Prostate gland (tissue), 2 donors: ENCODE measurements around the gene ZBTB21. TPM values are rescaled to one million over a fixed set of nuclear protein-coding genes. Genes with fewer than 3 reads are reported as not detected.

Experiments
- DNase-seq: peaks from one replicate; pipeline ENCODE4 v3.0.0-alpha.2; 2019; ENCODE audit warnings: low spot score
- H3K27ac ChIP-seq, 2 donors: fragments of 200-600 bp; sonication (generic); 2 replicates each; pipeline ENCODE4 v1.5.1; 2017 to 2019
- H3K27me3 ChIP-seq: fragments of 200-600 bp; sonication (generic); replicated peaks from 2 replicates; pipeline ENCODE4 v1.5.1; 2019; ENCODE audit not compliant: insufficient read depth
- H3K36me3 ChIP-seq, 2 donors: fragments of 200-600 bp; sonication (generic); 1 replicate in 1 of 2; 2 replicates in 1 of 2; pipeline versions ENCODE4 v1.5.1 to v1.8.1; 2017 to 2019
- H3K4me1 ChIP-seq: fragments of 200-600 bp; sonication (generic); replicated peaks from 2 replicates; pipeline ENCODE4 v1.5.1; 2019
- H3K4me3 ChIP-seq, 2 donors: fragments of 200-600 bp; sonication (generic); 2 replicates each; pipeline ENCODE4 v1.5.1; 2017 to 2019
- H3K9me3 ChIP-seq: fragments of 200-600 bp; sonication (generic); 2 replicates; pipeline ENCODE4 v1.5.1; 2017
- POLR2A ChIP-seq: fragments of 450-650 bp; IDR thresholded peaks from one replicate; pipeline ENCODE4 v1.6.1; 2016; ENCODE audit warnings: antibody characterized with exemption, mild to moderate bottlenecking
- POLR2AphosphoS5 ChIP-seq: sonication (generic); formaldehyde crosslinking; IDR thresholded peaks from one replicate; pipeline ENCODE4 v1.6.1; 2017; ENCODE audit warnings: antibody characterized with exemption
- WGBS: methylation state at CpG from one replicate; pipeline ENCODE4 v1.1.5; 2018; 5-methylcytosine and 5-hydroxymethylcytosine counted together
- intact Hi-C: fragments of 100-400 bp; cut with DNase I; formaldehyde crosslinking; loops from one replicate; pipeline ENCODE4 v1.14.2; 2022
- total RNA-seq, 2 donors: library from RNA; depleted of rRNA; stranded (reverse); fragments of >200 nt; gene quantifications; one replicate each; pipeline ENCODE4 v1.1.0, GENCODE V29; 2016
- TF ChIP-seq, protein P1 (sequence below), 4 experiments: fragments of 200-600 bp in 2 of 4; fragments of 450-650 bp in 2 of 4; sonication (generic) in 2 of 4; IDR thresholded peaks; 1 replicate in 3 of 4; 2 replicates in 1 of 4; pipeline ENCODE4 v1.5.1; 2016 to 2019; ENCODE audit warnings: antibody characterized with exemption in 4 of 4, mild to moderate bottlenecking in 2 of 4, moderate library complexity in 2 of 4

ZBTB21 gene
- total RNA-seq, 2 donors from 2014 or later = 12.3 to 13.6 TPM

DNA sequence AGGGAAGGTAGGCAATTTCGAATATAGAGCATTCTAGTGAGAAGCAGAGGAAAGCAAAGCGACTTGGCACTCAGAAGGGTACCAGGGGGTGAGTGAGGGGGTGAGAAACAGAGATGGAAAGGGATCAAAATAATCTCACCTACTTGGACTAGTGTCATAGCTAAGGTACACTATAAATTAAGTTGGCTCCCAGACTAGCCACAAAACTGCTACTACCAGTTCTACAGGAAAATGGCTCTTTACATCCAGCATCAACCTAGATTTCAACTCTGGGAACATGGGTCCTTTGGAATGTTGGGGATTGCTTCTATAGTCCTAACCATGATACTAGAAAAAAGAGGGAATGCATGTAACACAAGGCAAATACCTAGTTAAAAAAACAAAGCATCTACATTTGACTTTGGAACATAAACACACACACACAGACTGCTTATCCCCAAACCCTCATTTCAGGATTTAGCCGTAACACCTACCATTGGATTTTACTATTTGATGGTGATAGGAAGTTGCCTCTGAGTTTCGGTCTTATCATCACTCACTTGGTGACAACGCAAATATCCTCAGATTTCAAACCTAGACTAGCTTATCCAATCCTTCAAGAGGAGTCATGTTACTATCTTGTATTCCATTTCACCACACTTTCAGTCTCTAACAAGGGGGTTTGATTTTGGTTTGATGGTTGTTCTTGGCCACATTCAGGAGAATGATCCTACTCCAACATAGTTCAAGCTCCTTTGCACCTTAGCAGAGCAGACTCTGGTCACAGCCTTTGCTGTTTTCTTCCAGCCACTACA, 5.6 kb downstream of the ZBTB21 start:
- 87% methylated on average over 5 of the region's 5 CpGs for WGBS
- no peak for DNase-seq
- Histone ChIP-seq H3K27me3 (no peaks in the 10 kb centered on the region), H3K9me3 (no peaks in the 10 kb centered on the region), H3K4me3 (no peak overlapping the region), H3K36me3 (no peaks in the 10 kb centered on the region), H3K27ac (no peak overlapping the region), H3K4me1 (no peaks in the 10 kb centered on the region)
- intact Hi-C loops = loop anchor here (5.0 kb wide), 2 partner anchors 52 to 113 kb away; partner anchors contain the start of gene C2CD2
- peak; percentile 47 for TF ChIP-seq POLR2AphosphoS5
- TF ChIP-seq, protein P1, sequence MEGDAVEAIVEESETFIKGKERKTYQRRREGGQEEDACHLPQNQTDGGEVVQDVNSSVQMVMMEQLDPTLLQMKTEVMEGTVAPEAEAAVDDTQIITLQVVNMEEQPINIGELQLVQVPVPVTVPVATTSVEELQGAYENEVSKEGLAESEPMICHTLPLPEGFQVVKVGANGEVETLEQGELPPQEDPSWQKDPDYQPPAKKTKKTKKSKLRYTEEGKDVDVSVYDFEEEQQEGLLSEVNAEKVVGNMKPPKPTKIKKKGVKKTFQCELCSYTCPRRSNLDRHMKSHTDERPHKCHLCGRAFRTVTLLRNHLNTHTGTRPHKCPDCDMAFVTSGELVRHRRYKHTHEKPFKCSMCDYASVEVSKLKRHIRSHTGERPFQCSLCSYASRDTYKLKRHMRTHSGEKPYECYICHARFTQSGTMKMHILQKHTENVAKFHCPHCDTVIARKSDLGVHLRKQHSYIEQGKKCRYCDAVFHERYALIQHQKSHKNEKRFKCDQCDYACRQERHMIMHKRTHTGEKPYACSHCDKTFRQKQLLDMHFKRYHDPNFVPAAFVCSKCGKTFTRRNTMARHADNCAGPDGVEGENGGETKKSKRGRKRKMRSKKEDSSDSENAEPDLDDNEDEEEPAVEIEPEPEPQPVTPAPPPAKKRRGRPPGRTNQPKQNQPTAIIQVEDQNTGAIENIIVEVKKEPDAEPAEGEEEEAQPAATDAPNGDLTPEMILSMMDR (IDR thresholded peaks at IDR 0.05) = no peak

DNA sequence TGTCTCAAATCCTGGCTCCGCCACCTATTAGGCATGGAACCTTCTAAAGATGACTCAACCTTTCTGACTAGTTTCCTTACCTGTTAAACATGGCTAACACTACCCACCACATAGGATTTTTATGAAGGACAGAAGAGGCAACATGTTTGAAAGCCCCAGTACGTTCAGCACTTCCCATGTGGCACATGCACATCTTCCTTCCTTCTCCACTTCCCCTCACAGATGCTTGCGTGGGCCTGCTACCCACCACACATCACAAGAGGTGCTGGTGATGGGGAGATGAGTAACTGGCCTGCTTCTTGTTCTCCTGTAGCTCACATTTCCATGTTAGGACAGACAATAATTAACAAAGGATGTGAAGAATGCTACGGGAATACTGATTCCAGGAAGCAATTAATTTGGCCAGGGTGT, 7.1 kb downstream of the ZBTB21 start:
- Histone ChIP-seq H3K4me1 (no peaks in the 10 kb centered on the region), H3K9me3 (no peaks in the 10 kb centered on the region), H3K4me3 (no peak overlapping the region), H3K27me3 (no peaks in the 10 kb centered on the region), H3K27ac (no peak overlapping the region), H3K36me3 (no peaks in the 10 kb centered on the region)
- intact Hi-C loops = no loop called here
- no peak for TF ChIP-seq POLR2AphosphoS5
- TF ChIP-seq, protein P1 (IDR thresholded peaks at IDR 0.05) = no peak
- no peak for TF ChIP-seq POLR2A
- no peak for DNase-seq
- WGBS = 77% methylated on average over 4 of the region's 4 CpGs

DNA sequence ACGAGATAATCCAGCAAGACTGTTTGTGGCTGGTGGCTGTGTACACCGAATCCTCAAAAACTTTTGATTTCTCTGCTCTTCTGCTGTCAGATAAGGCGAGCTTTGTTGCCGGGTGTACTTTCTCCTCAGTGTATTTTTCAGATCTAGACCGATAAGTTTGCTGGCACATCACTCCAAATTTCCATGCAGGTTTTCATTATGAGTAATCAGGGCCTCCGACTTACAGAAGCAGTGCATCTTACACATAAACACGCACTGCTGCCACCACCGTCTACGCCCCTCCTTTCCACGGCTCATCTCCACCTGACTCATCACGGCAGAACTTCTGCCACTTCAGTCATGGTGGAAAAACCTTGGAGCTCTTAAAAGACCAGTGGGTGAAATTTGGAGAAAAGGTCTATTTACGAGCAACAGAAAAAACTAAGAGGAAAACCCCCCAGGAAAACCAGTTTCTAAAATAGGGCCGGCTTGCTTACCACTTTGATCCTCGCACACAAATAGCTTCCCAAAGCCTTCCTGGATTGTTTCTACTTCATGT, 7.7 kb downstream of the ZBTB21 start:
- H3K27ac ChIP-seq = no peak overlapping the region
- WGBS = 49% methylated on average over 14 of the region's 14 CpGs

DNA sequence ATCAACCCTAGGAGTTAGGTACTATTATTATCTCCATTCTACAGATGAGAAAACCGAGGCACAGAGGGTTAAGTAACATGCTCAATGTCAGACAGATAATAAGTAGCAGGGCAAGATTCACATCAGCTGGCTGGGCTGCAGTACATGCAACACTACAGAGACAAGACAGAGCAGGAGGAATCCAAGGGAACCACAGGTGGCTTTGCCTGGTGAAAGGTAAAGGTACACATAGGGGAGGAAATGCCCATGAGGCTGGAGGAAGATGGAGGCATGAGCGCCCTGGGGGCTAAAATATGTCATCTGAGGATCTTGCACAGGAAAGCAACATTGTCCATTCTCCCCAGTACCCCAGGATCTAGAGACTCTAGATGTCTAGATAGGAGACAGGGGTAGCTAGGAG, 8.4 kb downstream of the ZBTB21 start:
- DNase-seq = no peak
- H3K36me3 ChIP-seq = no peaks in the 10 kb centered on the region
- no peaks in the 10 kb centered on the region for H3K9me3 ChIP-seq
- 97% methylated on average over 2 of the region's 2 CpGs for whole genome bisulfite sequencing
- TF ChIP-seq, protein P1 (IDR thresholded peaks at IDR 0.05) = no peak
- TF ChIP-seq POLR2AphosphoS5 (no peak), POLR2A (no peak)
- H3K27ac ChIP-seq = no peak overlapping the region
- H3K4me1 ChIP-seq = no peaks in the 10 kb centered on the region
- intact Hi-C loops = no loop called here
- no peak overlapping the region for H3K4me3 ChIP-seq
- H3K27me3 ChIP-seq = no peaks in the 10 kb centered on the region

More for the DNA sequence above, 7.7 kb downstream of the ZBTB21 start:
- Histone ChIP-seq H3K9me3 (no peaks in the 10 kb centered on the region), H3K4me3 (no peak overlapping the region), H3K27me3 (no peaks in the 10 kb centered on the region), H3K4me1 (no peaks in the 10 kb centered on the region), H3K36me3 (no peaks in the 10 kb centered on the region)
- no peak for DNase-seq
- no peak for TF ChIP-seq POLR2A
- intact Hi-C loops = no loop called here

DNA sequence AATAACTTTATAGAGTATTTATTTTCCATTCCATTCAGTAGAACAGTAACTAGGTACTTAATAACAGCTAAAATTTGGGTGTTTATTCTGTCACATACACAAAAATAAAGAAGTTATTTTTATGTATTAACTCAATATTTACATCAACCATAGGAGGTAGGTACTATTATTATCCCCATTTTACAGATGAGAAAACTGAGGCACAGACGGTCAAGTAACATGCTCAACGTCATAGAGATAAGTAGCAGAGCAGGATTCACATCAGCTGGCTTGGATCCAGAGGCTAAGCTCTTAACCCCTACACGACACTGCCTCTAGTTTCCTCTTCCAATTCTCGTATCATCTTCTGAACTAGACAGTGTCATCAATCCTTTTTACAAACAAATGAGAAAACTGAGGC, 9.3 kb downstream of the ZBTB21 start:
- intact Hi-C loops = no loop called here
- 93% methylated on average over 4 of the region's 4 CpGs for WGBS
- Histone ChIP-seq H3K4me1 (no peaks in the 10 kb centered on the region), H3K36me3 (no peaks in the 10 kb centered on the region), H3K9me3 (no peaks in the 10 kb centered on the region), H3K27me3 (no peaks in the 10 kb centered on the region), H3K4me3 (no peak overlapping the region), H3K27ac (no peak overlapping the region)
- DNase-seq = no peak
- TF ChIP-seq, protein P1 (IDR thresholded peaks at IDR 0.05) = no peak
- TF ChIP-seq POLR2AphosphoS5 (no peak), POLR2A (no peak)
